Measurements from ENCODE around the gene TRA2A. TPM values are rescaled to one million over a fixed set of nuclear protein-coding genes. Genes with fewer than 3 reads are reported as not detected.

Gene TRA2A
- total RNA-seq, 1 donor from 2014 or later = 86.0 TPM

DNA sequence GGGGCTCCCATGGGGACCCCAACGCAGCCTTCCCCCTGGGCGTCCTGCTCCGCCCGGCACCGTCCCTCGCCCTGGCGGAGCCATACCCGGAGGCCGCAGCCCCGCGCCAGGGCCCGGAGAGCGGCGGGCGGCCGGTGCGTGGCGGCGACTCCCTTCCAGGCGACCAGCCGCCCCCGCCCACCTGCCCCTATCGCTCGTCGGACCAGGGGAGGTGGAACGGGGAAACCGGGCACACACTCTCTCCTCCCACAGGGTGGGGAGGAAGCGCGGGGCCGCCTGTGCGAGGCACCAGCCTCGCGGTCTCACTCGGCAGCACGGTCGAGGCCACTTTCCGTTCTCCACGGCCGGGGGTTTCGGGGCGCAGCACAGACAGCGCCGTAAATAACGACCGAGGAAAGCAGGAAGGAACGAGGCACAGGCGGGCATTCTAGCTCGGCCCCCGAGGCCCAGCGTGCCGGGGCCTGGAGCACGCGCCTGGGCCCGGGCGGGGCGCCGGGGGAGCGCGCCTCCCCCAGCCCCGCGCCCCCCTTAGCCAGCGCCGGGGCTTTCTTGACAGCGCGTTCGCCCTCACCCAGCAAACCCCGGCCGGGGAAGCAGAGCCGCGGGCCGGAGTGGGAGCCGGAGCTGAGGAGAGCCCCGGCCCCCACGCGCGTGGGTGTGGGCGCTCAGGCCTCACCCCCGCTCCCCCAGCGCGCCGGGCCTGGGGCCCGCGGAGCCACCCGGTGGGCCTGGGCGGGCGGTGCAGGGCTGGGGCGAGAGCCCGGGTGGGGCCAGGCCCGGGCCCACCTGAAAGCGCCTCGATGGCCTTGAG is 62.4 kb downstream of the TRA2A start:
- Mint-ChIP-seq H3K9me3 (ENCODE audit: unreplicated experiment) (peaks cover 2% of the 10 kb centered on the region), H3K36me3 (ENCODE audit: low read depth, unreplicated experiment) (peaks cover 6% of the 10 kb centered on the region), H3K27me3 (ENCODE audit: low read depth, unreplicated experiment) (no peaks in the 10 kb centered on the region), H3K4me3 (ENCODE audit: unreplicated experiment) (peak overlapping the region; percentile 99), H3K4me1 (ENCODE audit: low read depth, unreplicated experiment) (peaks cover 29% of the 10 kb centered on the region), H3K27ac (ENCODE audit: unreplicated experiment) (peak overlapping the region; percentile 41)
- Histone ChIP-seq H3K36me3 (ENCODE audit: insufficient read depth, low read length) (no peaks in the 10 kb centered on the region), H2AFZ (ENCODE audit: low read depth, low read length) (peak overlapping the region; percentile 64), H3K4me2 (ENCODE audit: low read length) (peak overlapping the region; percentile 97), H3K9me3 (ENCODE audit: insufficient read depth, low read depth, low read length) (no peaks in the 10 kb centered on the region), H3K4me1 (ENCODE audit: insufficient read depth, low read length) (peaks cover 28% of the 10 kb centered on the region), H3K27me3 (ENCODE audit: insufficient read depth, low read length) (no peaks in the 10 kb centered on the region), H3K79me2 (ENCODE audit: insufficient read depth, low read length) (peaks cover 73% of the 10 kb centered on the region), H3K9ac (ENCODE audit: low read length) (peak overlapping the region; percentile 88), H4K20me1 (ENCODE audit: insufficient read depth, low read length) (peaks cover 38% of the 10 kb centered on the region), H3K27ac (ENCODE audit: low read depth, low read length) (peak overlapping the region; percentile 80), H3K4me3 (ENCODE audit: insufficient read depth, low read depth, low read length) (peak overlapping the region; percentile 95)
- no peak for TF ChIP-seq EZH2 (IDR thresholded peaks at IDR 0.05; ENCODE audit: insufficient read depth, low read length)
- TF ChIP-seq, protein P1, sequence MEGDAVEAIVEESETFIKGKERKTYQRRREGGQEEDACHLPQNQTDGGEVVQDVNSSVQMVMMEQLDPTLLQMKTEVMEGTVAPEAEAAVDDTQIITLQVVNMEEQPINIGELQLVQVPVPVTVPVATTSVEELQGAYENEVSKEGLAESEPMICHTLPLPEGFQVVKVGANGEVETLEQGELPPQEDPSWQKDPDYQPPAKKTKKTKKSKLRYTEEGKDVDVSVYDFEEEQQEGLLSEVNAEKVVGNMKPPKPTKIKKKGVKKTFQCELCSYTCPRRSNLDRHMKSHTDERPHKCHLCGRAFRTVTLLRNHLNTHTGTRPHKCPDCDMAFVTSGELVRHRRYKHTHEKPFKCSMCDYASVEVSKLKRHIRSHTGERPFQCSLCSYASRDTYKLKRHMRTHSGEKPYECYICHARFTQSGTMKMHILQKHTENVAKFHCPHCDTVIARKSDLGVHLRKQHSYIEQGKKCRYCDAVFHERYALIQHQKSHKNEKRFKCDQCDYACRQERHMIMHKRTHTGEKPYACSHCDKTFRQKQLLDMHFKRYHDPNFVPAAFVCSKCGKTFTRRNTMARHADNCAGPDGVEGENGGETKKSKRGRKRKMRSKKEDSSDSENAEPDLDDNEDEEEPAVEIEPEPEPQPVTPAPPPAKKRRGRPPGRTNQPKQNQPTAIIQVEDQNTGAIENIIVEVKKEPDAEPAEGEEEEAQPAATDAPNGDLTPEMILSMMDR (IDR thresholded peaks at IDR 0.05; ENCODE audit: insufficient read depth, low read depth, low read length) = no peak
- no peak for FAIRE-seq
- no peak for DNase-seq (ENCODE audit: low read depth)

GRCh38 chr7:23468526-23469149 is 63.1 kb downstream of the TRA2A start:
- peaks cover 6% of the 10 kb centered on the region for H3K36me3 Mint-ChIP-seq (ENCODE audit: low read depth, unreplicated experiment)
- no peaks in the 10 kb centered on the region for H3K9me3 ChIP-seq (ENCODE audit: insufficient read depth, low read depth, low read length)
- H3K4me3 ChIP-seq (ENCODE audit: insufficient read depth, low read depth, low read length) = peak overlapping the region; percentile 95
- H3K36me3 ChIP-seq (ENCODE audit: insufficient read depth, low read length) = no peaks in the 10 kb centered on the region
- H3K4me1 ChIP-seq (ENCODE audit: insufficient read depth, low read length) = peaks cover 27% of the 10 kb centered on the region
- peaks cover 34% of the 10 kb centered on the region for H3K4me1 Mint-ChIP-seq (ENCODE audit: low read depth, unreplicated experiment)
- H4K20me1 ChIP-seq (ENCODE audit: insufficient read depth, low read length) = peaks cover 44% of the 10 kb centered on the region
- TF ChIP-seq EZH2 (IDR thresholded peaks at IDR 0.05; ENCODE audit: insufficient read depth, low read length) = no peak
- TF ChIP-seq, protein P1 (IDR thresholded peaks at IDR 0.05; ENCODE audit: insufficient read depth, low read depth, low read length) = no peak
- peaks cover 2% of the 10 kb centered on the region for H3K9me3 Mint-ChIP-seq (ENCODE audit: unreplicated experiment)
- H3K27me3 Mint-ChIP-seq (ENCODE audit: low read depth, unreplicated experiment) = no peaks in the 10 kb centered on the region
- peak overlapping the region; percentile 97 for H3K4me2 ChIP-seq (ENCODE audit: low read length)
- no peak overlapping the region for H2AFZ ChIP-seq (ENCODE audit: low read depth, low read length)
- peak overlapping the region; percentile 99 for H3K4me3 Mint-ChIP-seq (ENCODE audit: unreplicated experiment)
- peak overlapping the region; percentile 80 for H3K27ac ChIP-seq (ENCODE audit: low read depth, low read length)
- H3K27me3 ChIP-seq (ENCODE audit: insufficient read depth, low read length) = no peaks in the 10 kb centered on the region
- H3K9ac ChIP-seq (ENCODE audit: low read length) = peak overlapping the region; percentile 88
- FAIRE-seq (no peak), DNase-seq (ENCODE audit: low read depth) (no peak)
- H3K27ac Mint-ChIP-seq (ENCODE audit: unreplicated experiment) = peak overlapping the region; percentile 96
- H3K79me2 ChIP-seq (ENCODE audit: insufficient read depth, low read length) = peaks cover 80% of the 10 kb centered on the region

Data from astrocyte (in vitro differentiated cells and primary cell).